HepG2 (cell line): Measurements from ENCODE around the gene NPC1. TPM values are rescaled to one million over a fixed set of nuclear protein-coding genes. Genes with fewer than 3 reads are reported as not detected.
A peak's percentile ranks its signal among the peaks of the same experiment; 100 is the strongest.

ENCODE experiments used
- BRD4 ChIP-seq: sonication (generic); formaldehyde crosslinking; IDR thresholded peaks from 2 replicates; pipeline ENCODE4 v1.4.0; 2020; ENCODE audit warnings: missing genetic modification reagents
- CEBPB ChIP-seq: IDR thresholded peaks from 2 replicates; pipeline ENCODE4 v1.6.1; 2011; ENCODE audit warnings: low read depth, low read length, improper control_type of control experiment, borderline replicate concordance
- CENPT ChIP-seq: sonication (generic); formaldehyde crosslinking; IDR thresholded peaks from 2 replicates; pipeline ENCODE4 v1.8.0; 2022; ENCODE audit warnings: low read depth, mild to moderate bottlenecking, moderate library complexity, missing genetic modification reagents
- CREM ChIP-seq, 2 experiments: sonication (generic) in 1 of 2; formaldehyde crosslinking in 1 of 2; IDR thresholded peaks; 2 replicates each; pipeline versions ENCODE4 v1.4.0 to v1.6.1; 2016 to 2020; ENCODE audit warnings: antibody characterized with exemption in 1 of 2, mild to moderate bottlenecking in 1 of 2, missing genetic modification reagents in 1 of 2
- GATAD1 ChIP-seq: IDR thresholded peaks from 2 replicates; pipeline ENCODE4 v1.6.1; 2016; ENCODE audit warnings: missing genetic modification reagents, missing compliant biosample characterization
- GTF2F1 ChIP-seq: fragments of 150-350 bp; IDR thresholded peaks from 2 replicates; pipeline ENCODE4 v1.6.1; 2014; ENCODE audit warnings: low read length
- HNRNPL ChIP-seq: fragments of 200-400 bp; formaldehyde crosslinking; IDR thresholded peaks from 2 replicates; pipeline ENCODE4 v1.6.1; 2017; ENCODE audit warnings: mild to moderate bottlenecking, low read depth, low read length
- KMT2A ChIP-seq: sonication (generic); formaldehyde crosslinking; IDR thresholded peaks from 2 replicates; pipeline ENCODE4 v1.4.0; 2020; ENCODE audit warnings: missing genetic modification reagents
- PBX3 ChIP-seq: sonication (generic); formaldehyde crosslinking; IDR thresholded peaks from 2 replicates; pipeline ENCODE4 v1.8.1; 2023; ENCODE audit warnings: missing genetic modification reagents, inconsistent platforms, borderline replicate concordance
- POLR2AphosphoS2 ChIP-seq: IDR thresholded peaks from 2 replicates; pipeline ENCODE4 v1.6.1; 2011; ENCODE audit warnings: low read depth, low read length, improper control_type of control experiment
- PRPF4 ChIP-seq: fragments of 200-400 bp; formaldehyde crosslinking; IDR thresholded peaks from 2 replicates; pipeline ENCODE4 v1.6.1; 2016; ENCODE audit warnings: low read length, low read depth; ENCODE audit not compliant: poor library complexity, severe bottlenecking
- RFX1 ChIP-seq: fragments of 450-650 bp; IDR thresholded peaks from 2 replicates; pipeline ENCODE4 v1.6.1; 2017
- RFXANK ChIP-seq: IDR thresholded peaks from 2 replicates; pipeline ENCODE4 v1.6.1; 2016
- SALL1 ChIP-seq: sonication (generic); formaldehyde crosslinking; IDR thresholded peaks from 2 replicates; pipeline ENCODE4 v1.8.0; 2022; ENCODE audit warnings: mild to moderate bottlenecking, missing genetic modification reagents
- SETDB1 ChIP-seq: sonication (generic); formaldehyde crosslinking; IDR thresholded peaks from 2 replicates; pipeline ENCODE4 v1.5.1; 2020; ENCODE audit warnings: missing genetic modification reagents, mild to moderate bottlenecking, borderline replicate concordance
- SMAD9 ChIP-seq: sonication (generic); formaldehyde crosslinking; IDR thresholded peaks from 2 replicates; pipeline ENCODE4 v1.5.1; 2020; ENCODE audit warnings: mild to moderate bottlenecking, missing genetic modification reagents
- SMC3 ChIP-seq: IDR thresholded peaks from 2 replicates; pipeline ENCODE4 v1.6.1; 2011; ENCODE audit warnings: low read length, improper control_type of control experiment
- SOX5 ChIP-seq: IDR thresholded peaks from 2 replicates; pipeline ENCODE4 v1.6.1; 2016; ENCODE audit warnings: borderline replicate concordance
- SPEN ChIP-seq: sonication (generic); formaldehyde crosslinking; IDR thresholded peaks from 2 replicates; pipeline ENCODE4 v1.5.1; 2020; ENCODE audit warnings: low read depth, mild to moderate bottlenecking, missing genetic modification reagents
- TFDP2 ChIP-seq: sonication (generic); formaldehyde crosslinking; IDR thresholded peaks from 2 replicates; pipeline ENCODE4 v1.4.0; 2020; ENCODE audit warnings: missing genetic modification reagents
- TOE1 ChIP-seq: sonication (generic); formaldehyde crosslinking; IDR thresholded peaks from 2 replicates; pipeline ENCODE4 v1.4.0; 2020; ENCODE audit warnings: mild to moderate bottlenecking, missing genetic modification reagents
- TRIM22 ChIP-seq: fragments of 450-650 bp; IDR thresholded peaks from 2 replicates; pipeline ENCODE4 v1.6.1; 2017
- ZFP36L1 ChIP-seq: sonication (generic); formaldehyde crosslinking; IDR thresholded peaks from 2 replicates; pipeline ENCODE4 v1.8.0; 2022; ENCODE audit warnings: mild to moderate bottlenecking, missing genetic modification reagents, moderate library complexity
- ZFX ChIP-seq: sonication (generic); formaldehyde crosslinking; IDR thresholded peaks from 2 replicates; pipeline ENCODE4 v1.4.0; 2020; ENCODE audit warnings: mild to moderate bottlenecking, low read depth, missing genetic modification reagents, moderate library complexity
- ZIK1 ChIP-seq: sonication (generic); formaldehyde crosslinking; IDR thresholded peaks from 2 replicates; pipeline ENCODE4 v1.5.0; 2020; ENCODE audit warnings: mild to moderate bottlenecking, low read depth, missing genetic modification reagents, borderline replicate concordance
- ZNF205 ChIP-seq: IDR thresholded peaks from 2 replicates; pipeline ENCODE4 v1.6.1; 2018; ENCODE audit warnings: missing biosample characterization, missing genetic modification reagents
- ZNF232 ChIP-seq: sonication (generic); formaldehyde crosslinking; IDR thresholded peaks from 2 replicates; pipeline ENCODE4 v1.4.0; 2020; ENCODE audit warnings: missing genetic modification reagents, borderline replicate concordance
- ZNF333 ChIP-seq: sonication (generic); formaldehyde crosslinking; IDR thresholded peaks from 2 replicates; pipeline ENCODE4 v1.4.0; 2020; ENCODE audit warnings: mild to moderate bottlenecking, missing genetic modification reagents, borderline replicate concordance
- ZNF337 ChIP-seq: sonication (generic); formaldehyde crosslinking; IDR thresholded peaks from 2 replicates; pipeline ENCODE4 v1.5.1; 2020; ENCODE audit warnings: missing genetic modification reagents, low read depth, mild to moderate bottlenecking, borderline replicate concordance
- ZNF484 ChIP-seq: sonication (generic); formaldehyde crosslinking; IDR thresholded peaks from 2 replicates; pipeline ENCODE4 v1.5.1; 2020; ENCODE audit warnings: mild to moderate bottlenecking, low read depth, missing genetic modification reagents, borderline replicate concordance
- ZNF747 ChIP-seq: sonication (generic); formaldehyde crosslinking; IDR thresholded peaks from 2 replicates; pipeline ENCODE4 v1.8.1; 2023; ENCODE audit warnings: missing genetic modification reagents, mild to moderate bottlenecking, borderline replicate concordance
- ZNF773 ChIP-seq: sonication (generic); formaldehyde crosslinking; IDR thresholded peaks from 2 replicates; pipeline ENCODE4 v1.4.0; 2020; ENCODE audit warnings: missing genetic modification reagents, borderline replicate concordance
- polyA plus RNA-seq, 8 experiments: library from polyadenylated mRNA; depleted of rRNA in 3 of 8; stranded (reverse) in 7 of 8; unstranded in 1 of 8; fragments of >200 nt; fragmentation: Illumina TruSeq in 4 of 8; extraction: Trizol in 4 of 8; gene quantifications; 2 replicates each; pipeline versions ENCODE4 v1.2.1 to v1.2.3, GENCODE V29; 2011 to 2016; ENCODE audit warnings: low read depth in 4 of 8, missing spikeins in 1 of 8, mixed read lengths in 1 of 8; ENCODE audit not compliant: insufficient read depth in 1 of 8
- total RNA-seq, 5 experiments: library from RNA; depleted of rRNA; stranded (reverse); fragments of >200 nt; fragmentation: Illumina TruSeq; extraction: Trizol; gene quantifications; 2 replicates each; pipeline ENCODE4 v1.2.3, GENCODE V29; 2016; ENCODE audit warnings: low read depth in 1 of 5

Gene NPC1
- total and polyA plus RNA-seq, 2 of the 13 experiments (the other 11 are each of a cell fraction or from before 2014, with no cell fraction given) = 46.5 to 114 TPM

GRCh38 chr18:23572012-23572411 is 14.3 kb downstream of the NPC1 start (continued):
- TF ChIP-seq PBX3 (CRISPR knock-in tag) = no peak
- TF ChIP-seq POLR2AphosphoS2 = no peak
- no peak for TF ChIP-seq ZNF484 (CRISPR knock-in tag)
- peak; percentile 69 for TF ChIP-seq CREM (IDR thresholded peaks at IDR 0.05)
- no peak for TF ChIP-seq CREM (CRISPR knock-in tag; IDR thresholded peaks at IDR 0.05)
- no peak for TF ChIP-seq CENPT (CRISPR knock-in tag)
- no peak for TF ChIP-seq ZNF333 (CRISPR knock-in tag)
- no peak for TF ChIP-seq TRIM22
- no peak for TF ChIP-seq ZFX (CRISPR knock-in tag)
- peak; percentile 23; the same call in 1 of the 2 replicates for TF ChIP-seq SALL1
- TF ChIP-seq ZNF773 (CRISPR knock-in tag) = no peak
- TF ChIP-seq HNRNPL = no peak
- TF ChIP-seq RFX1 = no peak
- TF ChIP-seq ZNF205 = no peak
- TF ChIP-seq ZFP36L1 (CRISPR knock-in tag) = no peak
- TF ChIP-seq SMAD9 (CRISPR knock-in tag) = no peak
- no peak for TF ChIP-seq SPEN (CRISPR knock-in tag)
- no peak for TF ChIP-seq SETDB1 (CRISPR knock-in tag)
- TF ChIP-seq ZNF232 (CRISPR knock-in tag) = no peak
- peak; percentile 70 for TF ChIP-seq SOX5
- no peak for TF ChIP-seq KMT2A (CRISPR knock-in tag)
- no peak for TF ChIP-seq TFDP2 (CRISPR knock-in tag)
- no peak for TF ChIP-seq GTF2F1
- TF ChIP-seq SMC3 = no peak
- no peak for TF ChIP-seq PRPF4
- no peak for TF ChIP-seq BRD4 (CRISPR knock-in tag)
- TF ChIP-seq RFXANK (CRISPR knock-in tag) = no peak
- TF ChIP-seq ZNF747 = no peak
- TF ChIP-seq CEBPB = 0 out of 2 replicates have a peak, but pooled peaks have one; percentile 2
- no peak for TF ChIP-seq GATAD1 (CRISPR knock-in tag)
- TF ChIP-seq TOE1 = no peak
- no peak for TF ChIP-seq ZNF337 (CRISPR knock-in tag)
- TF ChIP-seq ZIK1 = no peak
